Measurements from ENCODE around the gene GRAP2.

DNA sequence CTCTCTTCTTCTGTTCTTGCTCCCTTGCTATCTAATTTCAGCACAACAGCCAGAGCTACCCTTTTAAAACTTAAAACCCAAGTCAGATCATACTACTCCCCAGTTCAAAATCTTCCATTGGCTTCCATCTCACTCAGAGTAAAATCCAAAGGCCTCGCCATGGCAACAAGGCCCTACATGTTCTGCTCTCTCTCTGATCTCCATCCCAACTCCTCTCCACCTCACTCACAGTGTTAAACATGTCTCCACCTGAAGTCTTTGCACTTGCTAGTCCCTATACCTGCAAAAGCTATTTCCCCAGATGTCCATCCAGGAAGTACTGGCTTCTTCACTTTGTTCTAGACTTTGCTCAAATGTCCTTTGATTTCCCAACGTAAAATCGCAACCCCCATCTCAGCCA lies 3.0 kb upstream of the GRAP2 start:
- TF ChIP-seq CTCF (IDR thresholded peaks at IDR 0.05; ENCODE audit: extremely low read depth in 1 of 2, insufficient read depth in 1 of 2, low read depth in 1 of 2, low read length in 2 of 2) (no peak), EZH2 (IDR thresholded peaks at IDR 0.05; ENCODE audit: borderline replicate concordance, low read depth, low read length, severe bottlenecking) (no peak), MYC (IDR thresholded peaks at IDR 0.05; ENCODE audit: low read depth, low read length) (no peak)
- TF ChIP-seq, protein P1, sequence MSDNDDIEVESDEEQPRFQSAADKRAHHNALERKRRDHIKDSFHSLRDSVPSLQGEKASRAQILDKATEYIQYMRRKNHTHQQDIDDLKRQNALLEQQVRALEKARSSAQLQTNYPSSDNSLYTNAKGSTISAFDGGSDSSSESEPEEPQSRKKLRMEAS (IDR thresholded peaks at IDR 0.05; ENCODE audit: insufficient read depth, insufficient read length): no peak

Measured in endothelial cell of umbilical vein (primary cell).